Activated T-helper 9 cell treated with anti-CD3 and anti-CD28 coated beads, Interleukin-2, amount 50 U/mL, for 16 hours (primary cell): ENCODE results near the gene SMPD3.
"Not testable (repeated sequence)": the region's sequence is repeated elsewhere in the genome, so short reads cannot be mapped to it uniquely, and the experiment has no call there.

Source experiments
- DNase-seq: peaks from one replicate; pipeline ENCODE4 v3.0.0-alpha.2; 2020; ENCODE audit warnings: low read depth

Gene SMPD3

DNA sequence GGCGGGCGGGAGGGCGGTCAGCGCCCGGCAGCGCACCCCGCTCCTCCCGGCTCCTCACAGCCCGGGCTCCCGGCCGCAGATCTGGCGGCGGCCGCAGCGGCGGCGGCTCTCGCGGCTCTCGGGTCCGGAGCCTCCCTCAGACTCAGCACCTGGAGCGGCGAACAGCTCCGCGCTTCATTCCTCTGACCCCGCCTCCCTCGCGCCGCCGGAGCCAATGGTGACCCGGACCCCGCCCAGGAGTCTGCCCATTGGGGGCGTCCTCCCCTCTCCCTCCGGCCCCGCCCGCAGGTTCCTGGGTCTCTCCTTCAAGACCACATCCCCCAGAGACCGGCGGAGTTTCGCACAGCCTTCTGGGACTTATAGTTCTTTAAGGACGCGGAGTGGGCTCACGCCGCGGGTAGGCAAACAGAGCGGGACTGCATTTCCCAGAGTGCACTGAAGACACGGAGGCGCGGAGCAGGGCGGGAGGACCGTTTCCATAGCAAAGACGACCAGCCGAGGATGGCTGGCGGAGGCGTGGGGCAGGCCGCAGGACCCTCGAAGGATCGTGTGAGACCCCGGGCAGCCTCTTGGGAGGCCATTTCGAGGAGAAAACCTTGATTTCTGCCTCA, at the start of gene SMPD3:
Gene SMPD3, minus strand, starts transcription at position 149 of the 611 bp plus-strand sequence. CDS start 76,327 bp downstream, outside the sequence.
- peak; percentile 98 for DNase-seq

DNA sequence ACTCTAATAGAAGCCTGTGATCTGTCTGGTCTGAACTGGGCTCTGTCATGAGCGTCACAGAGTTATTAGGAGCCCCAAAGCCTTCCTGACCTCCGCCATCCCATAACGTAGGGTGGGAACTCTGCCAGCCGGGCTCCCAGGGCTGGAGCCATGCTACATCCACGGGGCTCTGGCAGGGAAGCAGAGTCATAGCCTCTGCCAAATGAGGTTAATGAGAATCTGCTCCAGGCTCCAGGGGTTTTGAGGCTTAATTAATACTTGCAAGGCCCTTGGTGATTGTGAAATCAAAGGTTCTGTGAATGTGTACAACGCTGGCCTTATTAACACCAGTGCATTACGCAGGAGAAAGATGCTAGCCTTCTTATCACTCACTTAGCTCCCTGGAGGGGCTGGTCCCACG, 48.4 kb upstream of the SMPD3 start:
- no peak for DNase-seq

DNA sequence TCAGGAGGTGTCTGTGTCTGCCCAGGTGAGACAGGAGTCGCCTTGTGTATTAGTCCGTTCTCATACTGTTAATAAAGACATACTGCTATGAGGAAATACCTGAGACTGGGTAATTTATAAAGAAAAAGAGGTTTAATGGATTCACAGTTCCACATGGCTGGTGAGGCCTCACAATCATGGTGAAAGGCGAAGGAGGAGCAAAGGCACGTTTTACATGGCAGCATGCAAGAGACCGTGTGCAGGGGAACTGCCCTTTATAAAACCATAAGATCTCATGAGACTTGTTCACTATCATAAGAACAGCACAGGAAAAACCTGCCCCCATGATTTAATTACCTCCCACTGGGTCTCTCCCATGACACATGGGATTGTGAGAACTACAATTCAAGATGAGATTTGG, 46.0 kb upstream of the SMPD3 start:
- DNase-seq, result not testable (repeated sequence)

DNA sequence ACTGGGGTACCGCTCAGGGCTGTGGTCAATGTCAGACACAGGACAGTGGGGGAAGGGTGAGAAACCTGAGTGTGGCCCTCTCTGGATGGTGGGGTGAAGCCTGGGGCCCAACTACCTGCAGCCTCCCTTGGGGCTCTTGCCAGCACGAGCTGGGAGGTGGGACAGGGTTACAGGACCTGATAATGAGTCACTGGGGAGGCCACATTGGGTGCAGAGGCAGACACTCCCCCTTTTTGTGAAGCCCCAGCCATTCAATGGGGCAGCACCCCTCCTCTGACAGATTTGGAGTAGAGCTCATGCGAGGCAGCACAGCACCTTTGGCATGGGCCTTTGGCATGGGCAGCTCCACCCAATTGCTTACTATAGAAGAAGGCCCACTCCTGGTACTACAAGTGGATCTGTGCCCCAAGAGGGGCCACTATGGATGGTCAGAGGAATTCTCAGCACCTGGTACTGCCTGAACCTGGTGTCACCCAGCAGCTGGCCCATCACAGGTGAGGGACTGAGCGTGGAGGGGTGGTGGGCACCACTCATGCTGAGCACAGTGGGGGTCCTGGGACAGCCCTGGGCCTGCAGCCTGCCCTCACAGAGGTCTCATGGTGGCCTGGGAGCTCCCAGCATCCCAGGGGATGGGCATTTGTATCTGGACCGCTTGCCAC, 45.2 kb upstream of the SMPD3 start:
- no peak for DNase-seq

DNA sequence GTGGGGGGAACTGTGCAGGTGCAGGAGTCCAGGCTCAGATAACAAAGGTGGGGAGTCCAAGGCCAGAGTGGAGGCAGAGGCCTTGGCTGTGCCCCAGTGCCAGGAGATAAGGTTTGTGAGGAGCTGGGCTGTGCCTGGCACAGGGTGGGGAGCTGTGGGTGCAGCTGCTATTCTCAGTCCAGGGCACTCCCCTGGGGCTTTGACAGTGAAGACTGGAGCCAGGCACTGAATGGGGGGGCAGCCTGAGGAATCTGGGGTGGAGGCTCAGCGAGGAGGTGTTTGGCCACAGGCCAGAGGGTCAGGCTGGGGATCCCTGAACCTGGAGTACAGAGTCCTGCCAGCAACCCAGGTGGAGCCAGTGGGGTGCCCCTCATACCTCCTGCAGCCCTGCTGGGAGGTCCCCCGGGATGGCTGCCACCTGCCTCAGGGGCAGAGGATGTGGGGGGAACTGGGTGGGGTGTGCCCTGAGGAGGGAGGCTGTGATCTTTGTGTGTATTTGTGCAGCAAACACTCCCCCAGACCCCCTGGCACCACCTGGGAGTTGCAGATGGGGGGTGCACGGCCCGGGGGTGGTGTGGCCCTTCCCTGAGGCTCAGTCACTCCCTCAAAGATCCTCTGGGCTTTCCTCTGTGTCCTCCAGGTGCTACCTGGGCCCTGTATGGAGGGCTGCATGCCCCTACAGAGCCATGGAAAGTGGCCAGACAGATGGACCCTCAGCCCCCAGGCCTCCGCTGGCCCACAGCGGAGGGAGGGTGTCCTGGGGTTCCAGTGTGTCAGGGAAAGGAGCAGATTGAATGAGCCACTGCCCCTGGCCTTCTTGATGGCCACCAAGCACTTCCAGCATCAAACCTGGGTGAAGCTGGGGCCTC, 44.5 kb upstream of the SMPD3 start:
- DNase-seq, result no peak

DNA sequence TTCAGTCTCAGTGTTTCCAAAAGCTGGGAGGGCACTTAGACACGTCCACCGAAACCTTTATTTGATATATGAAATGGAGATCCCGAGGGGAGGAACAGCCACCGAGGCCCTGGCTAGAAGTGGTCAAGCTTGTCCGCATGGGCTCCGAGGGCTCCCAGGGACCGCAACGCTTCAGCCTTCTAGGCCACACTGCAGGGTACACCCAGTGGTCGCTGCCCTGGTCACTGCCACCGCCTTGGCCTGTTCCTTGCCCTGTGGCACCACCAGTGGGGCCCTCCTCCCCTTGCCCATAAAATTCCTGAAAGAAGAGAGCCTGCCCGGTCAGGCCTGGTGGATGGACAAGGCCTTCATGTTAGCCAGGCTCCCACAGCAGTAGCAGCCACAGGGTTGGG, 43.8 kb upstream of the SMPD3 start:
- DNase-seq, result no peak

DNA sequence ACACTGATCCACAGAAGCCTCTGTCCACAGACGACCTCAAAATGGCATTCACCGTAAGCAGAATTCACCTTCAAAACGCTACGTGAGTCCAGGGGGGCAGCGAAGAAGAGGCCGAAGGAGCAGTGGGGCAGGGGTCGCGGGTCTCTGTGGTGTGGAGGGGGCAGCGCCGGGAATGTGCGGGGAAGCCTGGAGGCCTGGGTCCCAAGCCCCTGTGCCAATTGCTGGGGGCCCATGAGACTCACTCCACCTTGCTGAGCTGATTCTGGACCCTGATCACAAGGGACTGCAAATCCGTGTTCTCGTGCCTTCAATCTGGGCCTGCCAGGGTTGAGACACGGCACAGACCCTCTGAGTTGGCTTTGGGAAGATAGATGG, 43.3 kb upstream of the SMPD3 start:
- DNase-seq, result no peak

DNA sequence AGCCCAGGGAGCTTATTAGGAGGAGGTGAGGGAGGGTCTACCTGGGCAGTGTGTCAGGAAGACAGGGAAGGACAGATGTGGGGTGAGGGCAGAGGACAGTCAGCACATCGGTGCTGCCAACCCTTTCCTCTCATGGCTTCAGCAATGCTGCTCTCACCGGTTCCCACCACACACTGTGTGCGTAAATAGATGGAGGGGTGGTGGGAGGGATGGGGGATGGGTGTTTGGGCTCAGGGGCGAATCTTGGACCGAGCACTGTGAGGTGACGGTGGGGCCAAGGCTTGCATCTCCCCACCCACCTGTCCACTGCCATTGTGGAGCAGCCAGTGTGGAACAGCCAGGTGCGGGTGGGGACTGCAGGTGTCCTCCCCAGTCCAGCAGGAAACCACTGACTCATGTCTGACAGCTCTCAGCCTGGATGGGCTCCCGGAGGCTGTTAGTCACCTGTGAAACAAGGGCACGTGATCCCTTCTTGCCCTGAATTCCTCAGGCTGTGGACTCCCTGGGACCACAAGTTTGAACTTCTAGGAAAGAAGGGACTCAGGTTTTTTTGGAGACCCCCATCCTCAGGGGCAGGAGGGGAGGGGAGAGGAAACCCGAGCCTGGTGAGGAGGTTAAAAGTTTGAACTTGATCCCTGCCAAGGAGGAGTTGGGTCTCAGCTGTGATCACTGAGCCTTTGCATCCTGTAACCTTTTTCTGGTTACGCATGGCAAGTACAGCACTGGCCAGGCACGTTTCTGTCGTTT, 42.7 kb upstream of the SMPD3 start:
- DNase-seq, result no peak

DNA sequence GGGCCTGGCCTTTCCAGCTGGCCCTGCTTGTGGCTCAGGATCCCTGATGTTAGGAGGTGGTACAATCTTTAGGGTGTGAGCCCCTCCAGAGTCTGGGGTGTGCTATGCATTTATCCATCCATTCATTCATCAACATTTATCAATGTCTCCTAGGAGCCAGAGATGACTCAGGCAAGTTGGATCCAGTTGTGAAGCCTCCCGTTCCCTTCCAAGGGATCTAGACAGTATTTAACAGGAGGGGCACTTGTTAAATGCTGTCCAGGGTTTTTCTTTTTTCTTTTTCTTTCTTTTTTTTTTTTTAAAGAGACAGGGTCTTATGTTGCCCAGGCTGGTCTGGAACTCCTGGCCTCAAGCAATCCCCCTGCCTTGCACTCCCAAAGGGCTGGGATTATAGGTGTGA, 42.0 kb upstream of the SMPD3 start:
- no peak for DNase-seq

DNA sequence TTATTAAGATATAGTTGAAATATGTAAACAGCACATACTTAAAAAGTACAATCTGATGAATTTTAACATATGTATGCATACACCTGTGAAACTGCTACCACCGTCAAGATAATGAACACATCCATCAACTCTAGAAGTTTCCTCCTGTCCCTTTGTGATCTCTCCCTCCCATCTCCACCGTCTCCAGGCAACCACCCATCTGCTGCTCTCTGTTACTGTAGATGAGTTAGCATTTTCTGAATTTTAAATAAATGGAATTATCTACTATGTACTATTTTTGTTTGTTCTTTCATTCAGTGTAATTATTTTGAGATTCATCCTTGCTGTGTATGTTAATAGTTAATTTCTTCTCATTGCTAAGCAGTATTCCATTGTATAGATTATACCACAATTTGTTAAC, 40.2 kb upstream of the SMPD3 start:
- DNase-seq, result no peak

DNA sequence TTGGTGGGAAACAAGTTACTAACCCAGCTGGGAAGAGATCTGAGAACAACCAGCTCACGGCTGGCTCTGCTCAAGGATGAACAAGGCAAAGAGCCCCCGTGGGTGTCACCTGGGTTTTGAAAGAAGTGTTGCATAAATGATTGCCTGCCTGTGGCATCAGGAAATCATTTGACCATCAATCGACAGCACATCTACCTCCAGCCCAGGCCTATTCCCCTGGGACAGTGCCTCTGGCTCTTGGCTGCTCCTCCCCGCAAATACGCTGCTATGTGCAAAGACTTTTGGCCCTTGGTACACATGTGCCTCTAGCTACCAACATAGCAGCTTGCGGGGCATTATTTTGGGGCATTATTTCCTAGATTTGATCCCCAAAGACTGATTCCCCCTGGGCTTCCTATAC, 39.4 kb upstream of the SMPD3 start:
- no peak for DNase-seq

DNA sequence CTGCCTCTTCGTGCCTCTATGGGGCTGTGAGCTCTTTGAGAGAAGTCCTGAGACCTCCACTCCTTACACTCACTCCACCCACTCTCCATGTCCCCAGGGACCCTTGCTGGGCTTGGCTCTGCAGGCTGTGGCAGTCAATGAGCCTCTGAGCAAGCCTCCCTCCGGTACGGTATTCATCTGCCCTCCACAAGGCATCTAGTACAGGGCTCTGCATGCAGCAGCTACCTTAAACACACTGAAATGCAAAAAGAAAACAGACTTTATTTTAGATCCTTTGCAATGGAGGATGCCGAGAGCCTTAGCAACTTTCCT, 38.9 kb upstream of the SMPD3 start:
- no peak for DNase-seq

DNA sequence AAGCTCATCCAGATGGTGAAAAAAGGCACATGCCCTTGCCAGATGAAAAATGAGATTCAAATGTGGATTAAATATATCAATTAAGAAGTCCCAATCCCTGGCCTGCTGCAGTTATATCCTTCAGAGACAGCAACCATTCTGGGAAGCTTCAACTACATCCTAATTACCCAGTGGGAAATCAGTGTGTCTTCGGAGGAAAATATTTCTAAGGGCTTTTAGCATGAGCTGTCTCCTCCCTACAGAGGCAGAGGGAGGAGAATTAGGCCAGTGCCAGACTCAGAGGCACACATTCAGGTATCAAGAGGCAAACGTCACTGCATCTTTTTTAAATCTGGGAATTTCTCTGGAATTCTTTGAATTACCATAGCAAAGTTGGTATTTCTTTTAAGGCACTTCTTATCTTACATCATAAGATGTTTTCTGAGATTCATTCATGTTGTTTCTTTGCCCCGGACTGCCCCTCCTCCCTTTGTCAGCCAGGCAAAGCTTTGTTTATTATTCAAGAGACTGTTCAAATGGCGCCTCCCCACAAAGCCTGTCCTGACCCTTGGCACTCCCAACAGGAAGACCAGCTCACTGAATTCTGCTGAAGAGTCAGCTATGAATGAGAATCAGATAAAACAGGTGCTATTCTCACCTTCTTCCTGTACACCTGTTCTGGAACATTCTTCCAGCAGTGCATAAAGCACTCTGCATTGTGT, 38.3 kb upstream of the SMPD3 start:
- DNase-seq, result no peak

DNA sequence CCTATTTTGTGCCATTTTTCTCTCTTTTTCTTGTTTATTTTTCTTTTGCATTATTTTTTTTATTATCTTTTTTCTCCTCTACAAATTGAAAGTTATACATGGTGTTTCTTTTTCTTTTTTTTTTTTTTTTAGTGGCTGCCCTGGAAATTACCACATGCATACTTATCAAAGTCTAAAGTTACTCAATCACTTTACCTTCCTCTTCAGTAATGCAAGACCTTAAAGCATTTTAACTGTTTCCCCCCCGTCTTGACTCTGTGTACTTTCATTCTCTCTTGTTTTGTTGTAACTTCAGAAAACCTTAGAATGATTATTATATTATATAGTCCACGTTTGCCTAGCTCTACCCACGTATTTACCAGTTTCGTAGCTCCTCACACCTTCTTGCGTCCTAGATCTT, 33.3 kb upstream of the SMPD3 start:
- DNase-seq, result no peak

DNA sequence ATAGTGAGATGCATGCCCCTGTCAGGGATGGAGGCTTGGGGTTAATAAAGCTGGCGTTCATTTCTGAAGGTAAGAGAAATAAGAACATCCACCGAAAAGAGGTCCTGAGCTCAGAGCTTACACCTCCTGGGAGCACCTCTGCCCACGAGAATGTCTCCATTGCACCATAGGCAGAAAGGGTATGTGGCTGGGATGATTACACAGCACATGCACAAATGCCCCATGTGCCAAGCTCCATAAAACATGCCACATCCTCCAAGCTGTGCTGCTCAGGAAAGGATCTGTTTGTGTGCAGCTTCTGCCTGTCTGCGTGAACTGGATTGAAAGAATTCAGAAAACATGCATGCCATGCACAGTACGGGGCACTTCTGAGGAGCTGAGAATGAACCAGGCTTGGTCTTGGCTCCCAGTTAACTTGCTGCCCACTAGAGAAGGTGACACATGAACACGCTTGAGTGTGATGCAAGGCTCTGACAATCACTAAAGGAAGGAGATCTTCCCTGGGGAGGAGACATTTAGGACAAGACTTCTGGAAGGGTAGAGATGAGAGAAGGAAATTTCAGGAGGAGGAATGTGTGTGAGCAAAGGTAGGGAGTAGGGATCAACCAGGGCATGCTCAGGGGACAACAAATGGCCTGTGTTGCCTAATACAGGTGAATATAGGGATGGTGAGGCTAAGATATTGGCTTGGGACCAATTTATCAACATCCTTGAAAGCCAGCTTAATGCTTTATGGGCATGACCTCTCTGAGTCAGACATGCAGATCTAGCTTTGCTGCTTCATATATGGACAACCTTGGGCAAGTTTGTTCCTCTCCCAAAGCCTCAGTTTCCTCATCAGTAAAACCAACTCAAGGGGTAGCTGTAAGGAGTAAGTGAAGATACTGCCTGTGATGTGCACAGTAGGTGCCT, 32.0 kb upstream of the SMPD3 start:
- no peak for DNase-seq

DNA sequence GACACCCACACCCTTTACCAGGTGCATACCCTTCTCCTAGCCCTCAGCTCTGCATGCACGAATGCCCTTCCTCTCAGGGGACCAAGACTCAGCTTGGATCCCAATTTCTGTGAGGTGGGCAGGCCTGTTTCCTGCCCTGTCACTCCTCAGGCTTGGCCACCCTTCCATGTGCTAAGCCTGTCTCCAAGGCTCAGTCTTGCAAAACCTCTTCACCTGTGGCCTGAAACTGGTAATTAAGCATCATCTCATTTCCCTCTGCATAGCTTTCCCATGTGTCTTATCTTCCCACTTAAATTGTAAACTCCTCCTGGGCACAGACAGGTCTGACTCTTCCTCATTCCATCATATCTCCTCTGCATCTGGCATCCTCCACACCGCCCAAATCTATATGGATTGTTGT, 31.0 kb upstream of the SMPD3 start:
- DNase-seq, result no peak

DNA sequence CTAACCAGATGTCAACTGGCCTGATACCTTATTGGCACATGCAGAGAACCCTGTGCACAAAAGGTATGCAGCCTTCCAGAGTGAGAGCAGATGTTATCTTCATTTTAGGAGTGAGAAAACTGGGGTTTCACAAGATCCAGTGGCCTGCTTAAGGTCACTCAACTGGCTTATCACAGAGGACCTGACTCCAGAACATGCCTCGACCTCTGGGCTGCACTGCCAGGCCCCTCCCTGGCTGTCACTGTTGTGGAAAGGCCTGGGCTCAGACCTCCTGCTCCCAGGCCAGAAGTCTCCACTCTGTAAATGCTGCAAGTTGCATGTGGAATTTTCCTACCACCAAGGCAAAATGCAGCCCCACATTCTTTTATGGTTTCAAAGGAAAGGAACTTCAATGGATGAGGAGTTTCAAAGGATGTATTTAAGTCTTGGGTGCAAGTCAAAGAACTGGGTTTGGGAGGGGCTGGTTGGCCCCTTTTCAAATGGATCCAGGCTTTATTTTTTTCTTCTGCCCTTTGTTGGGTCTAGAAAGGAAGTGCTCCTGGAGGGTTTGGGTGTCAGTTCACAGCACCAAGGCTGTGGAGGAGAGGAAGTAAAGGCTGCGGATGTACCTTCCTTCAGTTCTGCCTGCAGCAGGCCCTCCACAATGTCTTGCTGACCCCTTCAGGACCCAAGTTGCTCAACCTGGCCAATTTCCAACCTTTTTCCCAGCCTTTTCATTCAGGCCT, 30.4 kb upstream of the SMPD3 start:
- no peak for DNase-seq

DNA sequence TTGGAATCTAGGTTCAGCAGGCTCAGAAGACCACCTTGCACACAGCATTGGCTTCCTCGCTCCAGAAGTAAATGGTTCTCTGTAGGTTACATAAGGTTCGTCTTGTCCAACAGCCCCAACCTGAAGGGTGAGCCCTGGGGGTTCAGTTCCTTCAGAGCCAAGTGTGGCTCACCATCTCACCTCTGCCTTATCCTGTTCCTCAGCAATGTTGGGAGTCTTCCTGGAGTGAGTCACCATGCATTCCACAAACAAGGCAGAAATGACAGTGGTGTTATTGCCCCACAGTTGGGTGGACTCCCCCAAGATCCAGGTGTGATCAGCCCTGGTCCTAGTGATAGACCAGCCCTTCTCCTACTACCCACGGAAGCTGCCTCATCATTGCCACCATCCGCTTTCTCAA, 26.8 kb upstream of the SMPD3 start:
- no peak for DNase-seq

DNA sequence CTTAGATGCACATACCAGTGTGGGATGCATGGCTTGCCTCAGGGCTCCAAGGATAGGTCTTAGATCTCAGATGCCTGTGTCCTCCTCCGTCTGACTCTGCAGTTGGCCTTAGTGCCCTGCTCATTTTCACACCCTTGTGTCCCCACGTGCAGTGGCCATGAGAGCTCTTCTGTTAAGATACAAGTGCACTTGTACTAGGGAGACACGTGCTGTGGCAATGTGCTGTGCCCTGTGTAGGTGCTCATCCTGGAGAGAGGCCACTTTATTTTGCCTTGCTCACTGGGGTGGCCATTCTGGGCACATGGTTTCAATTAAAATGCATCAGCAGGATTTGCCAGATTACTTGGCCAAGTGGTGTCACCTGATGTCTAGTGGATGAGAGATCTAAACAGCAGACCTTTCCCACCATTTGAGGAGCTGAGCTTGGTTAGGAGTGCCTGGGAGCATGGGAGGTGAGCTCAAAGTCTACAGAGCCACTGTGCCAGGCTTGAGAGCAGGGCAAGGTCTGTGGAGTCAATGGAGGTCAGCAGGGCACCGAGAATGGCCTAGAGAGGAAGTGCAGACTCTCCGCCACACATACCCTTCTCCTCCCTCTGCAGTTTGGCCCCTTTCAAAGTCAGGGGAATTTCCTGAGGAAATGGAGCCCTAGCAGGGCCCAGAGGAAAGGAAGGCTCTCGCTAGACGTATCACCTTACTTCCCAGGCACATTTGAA, 25.2 kb upstream of the SMPD3 start:
- no peak for DNase-seq

DNA sequence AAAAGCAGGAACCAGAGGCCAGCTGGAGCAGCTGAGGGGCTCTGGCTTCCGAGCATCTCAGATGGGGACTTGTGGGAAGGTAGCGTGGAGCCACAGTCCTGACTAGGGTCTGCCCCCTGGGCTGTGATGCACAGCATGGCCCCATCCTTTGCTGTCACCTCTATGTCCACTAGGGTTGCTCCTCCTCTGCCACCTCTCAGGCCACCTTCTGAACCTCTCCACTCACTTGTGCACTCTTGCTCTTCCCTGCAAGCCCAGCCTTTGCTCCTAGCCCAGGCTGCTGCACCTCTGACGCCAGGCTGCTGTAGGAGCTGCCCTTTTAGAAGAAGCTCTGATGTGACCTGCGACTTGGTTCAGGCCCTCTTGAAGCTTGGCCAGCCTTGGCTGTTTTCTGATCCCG, 24.3 kb upstream of the SMPD3 start:
- no peak for DNase-seq
